Measurements from ENCODE around the gene ALOX5.

ALOX5 gene

DNA sequence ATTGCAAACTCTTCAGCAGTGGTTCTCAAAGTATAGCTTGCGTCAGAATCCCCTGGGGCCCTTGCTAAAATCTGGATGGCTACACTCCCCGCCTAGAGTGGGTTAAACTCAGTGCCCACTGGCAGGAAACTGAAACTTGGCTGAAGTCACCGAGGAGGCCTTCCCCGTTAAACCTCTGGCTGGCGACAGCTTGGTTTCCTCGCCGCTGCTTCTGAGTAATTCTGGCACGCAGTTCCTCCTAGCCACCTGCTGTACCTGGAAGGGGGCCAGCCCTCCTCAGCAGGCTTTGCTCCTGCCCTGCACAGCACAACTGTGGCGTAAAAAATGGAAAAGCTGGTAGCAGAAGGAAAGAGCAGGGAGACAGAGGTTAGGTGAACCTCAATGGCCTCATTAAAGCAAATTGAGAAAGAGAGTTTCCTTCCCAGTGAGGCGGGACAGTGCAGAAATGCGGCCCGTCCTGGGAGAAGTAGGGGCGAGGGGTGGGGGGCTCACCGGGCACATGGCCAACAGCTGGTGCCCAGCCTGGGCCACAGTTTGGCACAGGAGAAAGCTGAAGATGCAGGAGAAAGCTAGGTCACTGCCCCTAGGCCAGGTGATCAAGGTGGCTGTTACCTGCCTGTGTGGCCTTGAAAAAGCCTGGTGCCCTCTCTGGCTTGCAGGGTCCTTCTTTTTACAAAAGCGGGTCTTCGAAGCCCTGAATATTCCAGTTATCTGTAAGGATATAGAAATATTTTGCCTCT, 46.6 kb downstream of the ALOX5 start:
- no peak overlapping the region for H3K4me3 ChIP-seq (ENCODE audit: low read depth, low read length)
- peak; percentile 13 for DNase-seq (ENCODE audit: low read depth)

DNA sequence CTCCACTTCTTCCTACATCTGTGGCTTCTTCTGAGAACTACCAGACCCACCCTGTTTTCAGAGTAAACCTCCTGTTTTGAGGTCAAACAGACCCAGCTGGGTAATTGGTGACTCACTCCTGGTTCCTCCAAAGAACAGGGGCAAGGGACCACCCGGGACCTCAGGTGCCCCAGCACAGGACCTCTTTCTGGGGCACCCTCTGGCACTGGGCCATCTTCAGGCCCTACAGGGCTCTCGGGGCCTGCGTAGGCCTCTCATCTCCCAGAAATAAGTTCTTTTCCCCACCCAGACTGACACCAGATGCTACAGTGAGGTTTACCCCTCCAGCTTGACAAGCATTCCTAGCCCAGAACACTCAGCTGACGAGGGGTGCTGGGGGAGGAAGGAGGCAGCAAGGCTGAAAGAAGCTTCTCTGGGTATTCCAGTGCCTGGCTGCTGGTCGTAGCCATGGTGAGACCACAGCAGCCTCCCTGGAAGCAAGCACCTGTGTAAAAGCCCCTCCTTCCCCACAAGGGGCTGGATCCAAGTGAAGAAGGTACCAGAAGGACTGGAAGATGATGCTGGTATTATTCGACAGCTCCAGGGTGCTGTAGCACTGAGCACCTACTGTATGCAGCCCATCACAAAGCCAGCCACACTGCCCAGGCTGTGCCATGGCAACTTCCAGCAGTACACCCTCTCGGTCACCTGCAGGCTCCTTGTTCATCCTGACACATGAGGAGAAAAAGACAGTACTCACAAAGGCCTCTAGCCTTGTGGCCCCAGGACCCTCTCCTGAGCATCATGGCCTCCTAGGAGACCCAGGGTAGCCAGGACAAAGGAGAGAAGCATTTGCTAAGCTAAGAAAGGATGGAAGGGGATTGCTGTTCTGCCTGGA, 47.4 kb downstream of the ALOX5 start:
- no peak overlapping the region for H3K4me3 ChIP-seq (ENCODE audit: low read depth, low read length)
- DNase-seq (ENCODE audit: low read depth): no peak

DNA sequence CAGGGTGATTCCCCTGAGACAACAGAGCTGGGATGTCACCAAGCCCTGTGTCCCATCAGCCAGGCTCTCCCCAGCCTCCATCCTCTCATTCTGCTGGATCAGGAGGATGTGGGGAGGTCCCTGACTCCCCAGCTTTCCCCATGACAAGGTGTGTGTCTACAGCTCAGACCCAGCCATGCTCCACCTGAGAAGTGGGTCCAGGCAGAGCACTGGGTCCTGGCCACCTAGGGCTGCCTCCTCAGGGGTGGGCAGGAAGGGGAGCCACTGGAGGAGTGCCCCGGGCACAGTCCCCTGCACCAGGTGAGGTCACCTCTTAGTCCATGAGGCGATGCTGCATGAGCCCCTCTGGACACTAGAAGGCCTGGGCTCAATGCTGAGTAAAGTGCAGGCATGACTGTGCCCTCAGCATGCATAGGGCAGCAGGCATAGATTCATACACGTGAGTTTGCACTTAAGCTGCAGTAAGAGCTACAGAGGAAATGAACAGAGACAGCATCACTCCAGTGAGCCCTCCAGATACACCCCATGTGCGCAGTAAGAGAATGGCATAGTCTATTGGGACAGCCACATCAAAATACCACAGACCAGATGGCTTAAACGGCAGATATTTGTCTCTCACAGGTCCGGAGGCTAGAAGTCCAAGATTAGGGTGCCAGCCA, 48.3 kb downstream of the ALOX5 start:
- H3K4me3 ChIP-seq (ENCODE audit: low read depth, low read length): no peak overlapping the region
- DNase-seq (ENCODE audit: low read depth): no peak

DNA sequence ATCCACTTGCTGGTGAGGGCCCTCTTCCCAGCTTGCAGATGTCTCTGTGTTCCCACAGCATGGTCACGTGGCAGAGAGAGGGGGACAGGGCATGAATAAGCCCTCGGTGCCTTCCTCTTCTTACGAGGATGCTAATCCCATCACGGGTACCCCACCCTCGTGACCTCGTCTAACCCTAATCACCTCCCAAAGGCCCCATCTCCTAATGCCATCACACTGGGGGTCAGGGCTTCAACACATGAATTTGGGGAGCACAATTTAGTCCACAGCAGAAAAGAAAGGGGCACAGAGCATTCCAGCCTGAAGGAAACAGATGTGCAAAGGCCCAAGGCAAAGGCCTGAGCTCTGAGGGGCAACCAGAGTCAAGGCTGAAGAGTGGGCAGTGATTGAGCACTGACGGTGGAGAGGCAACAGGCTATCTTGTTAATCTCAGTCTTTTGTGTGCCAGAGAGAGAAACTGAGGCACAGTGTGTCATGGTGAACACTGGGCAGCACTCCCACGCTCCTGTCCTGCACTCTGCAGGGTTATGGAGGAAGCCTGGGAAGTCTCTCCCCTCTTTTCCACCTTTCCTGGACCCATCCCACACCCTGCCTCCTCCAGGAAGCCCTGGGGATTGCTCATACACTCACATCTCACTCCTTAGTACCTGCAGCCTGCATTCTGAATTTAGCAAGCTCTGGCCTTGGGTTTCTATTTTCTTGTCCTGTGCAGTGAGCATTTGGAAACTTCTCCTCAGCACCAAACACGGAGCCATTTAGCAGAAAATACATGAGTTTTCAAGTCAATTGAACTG, 49.0 kb downstream of the ALOX5 start:
- DNase-seq (ENCODE audit: low read depth): no peak

DNA sequence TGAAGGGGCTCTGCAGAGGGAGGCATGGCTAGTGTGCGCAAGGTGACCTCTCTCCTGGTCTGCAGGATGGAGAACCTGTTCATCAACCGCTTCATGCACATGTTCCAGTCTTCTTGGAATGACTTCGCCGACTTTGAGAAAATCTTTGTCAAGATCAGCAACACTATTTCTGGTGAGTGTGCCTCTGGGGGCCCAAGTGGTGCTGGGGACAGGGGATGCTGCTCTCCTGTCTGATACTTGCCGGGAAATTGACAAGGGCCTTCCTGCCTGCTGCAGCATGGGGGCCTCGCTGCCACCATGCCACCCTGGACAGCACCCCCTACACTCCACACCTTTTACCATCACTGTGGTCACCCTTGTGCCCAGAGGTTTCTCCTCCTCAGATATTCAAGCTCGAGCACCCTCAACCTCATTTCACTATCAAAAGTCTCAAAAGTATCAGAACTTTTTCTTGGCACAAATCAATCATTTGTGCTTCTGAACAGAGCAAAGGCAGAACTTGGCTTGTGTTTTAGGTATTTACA, 50.0 kb downstream of the ALOX5 start:
- no peak for DNase-seq (ENCODE audit: low read depth)
- no peak overlapping the region for H3K4me3 ChIP-seq (ENCODE audit: low read depth, low read length)

More for the DNA sequence above, 49.0 kb downstream of the ALOX5 start:
- no peak overlapping the region for H3K4me3 ChIP-seq (ENCODE audit: low read depth, low read length)

DNA sequence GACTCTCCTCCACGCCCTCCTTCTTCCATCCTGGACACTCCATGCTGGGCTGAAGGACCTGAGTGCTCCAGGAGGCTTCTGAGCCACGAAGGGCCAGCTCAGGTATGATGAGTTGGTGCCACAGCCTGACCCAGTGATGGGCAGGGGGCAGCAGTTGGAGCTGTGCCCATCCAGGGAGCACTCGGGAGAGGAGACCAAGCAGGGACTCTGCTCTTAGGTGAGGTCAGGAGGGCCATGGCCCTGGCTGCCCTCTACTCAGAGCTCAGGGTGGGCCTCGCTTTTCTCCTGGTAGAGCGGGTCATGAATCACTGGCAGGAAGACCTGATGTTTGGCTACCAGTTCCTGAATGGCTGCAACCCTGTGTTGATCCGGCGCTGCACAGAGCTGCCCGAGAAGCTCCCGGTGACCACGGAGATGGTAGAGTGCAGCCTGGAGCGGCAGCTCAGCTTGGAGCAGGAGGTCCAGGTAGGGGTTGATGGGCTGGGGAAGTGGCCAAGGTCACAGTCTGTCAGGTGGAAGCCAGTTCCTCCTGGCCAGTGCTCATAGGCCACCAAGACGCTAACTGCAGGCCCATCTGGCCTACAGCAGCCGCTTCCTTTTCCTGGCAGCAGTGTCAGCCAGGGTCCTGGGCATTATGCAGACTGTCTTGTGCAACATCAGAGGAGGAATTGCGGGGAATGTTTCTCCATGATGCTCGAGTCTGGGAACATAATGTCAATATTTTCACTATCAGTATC, 50.8 kb downstream of the ALOX5 start:
- no peak overlapping the region for H3K4me3 ChIP-seq (ENCODE audit: low read depth, low read length)
- no peak for DNase-seq (ENCODE audit: low read depth)

DNA sequence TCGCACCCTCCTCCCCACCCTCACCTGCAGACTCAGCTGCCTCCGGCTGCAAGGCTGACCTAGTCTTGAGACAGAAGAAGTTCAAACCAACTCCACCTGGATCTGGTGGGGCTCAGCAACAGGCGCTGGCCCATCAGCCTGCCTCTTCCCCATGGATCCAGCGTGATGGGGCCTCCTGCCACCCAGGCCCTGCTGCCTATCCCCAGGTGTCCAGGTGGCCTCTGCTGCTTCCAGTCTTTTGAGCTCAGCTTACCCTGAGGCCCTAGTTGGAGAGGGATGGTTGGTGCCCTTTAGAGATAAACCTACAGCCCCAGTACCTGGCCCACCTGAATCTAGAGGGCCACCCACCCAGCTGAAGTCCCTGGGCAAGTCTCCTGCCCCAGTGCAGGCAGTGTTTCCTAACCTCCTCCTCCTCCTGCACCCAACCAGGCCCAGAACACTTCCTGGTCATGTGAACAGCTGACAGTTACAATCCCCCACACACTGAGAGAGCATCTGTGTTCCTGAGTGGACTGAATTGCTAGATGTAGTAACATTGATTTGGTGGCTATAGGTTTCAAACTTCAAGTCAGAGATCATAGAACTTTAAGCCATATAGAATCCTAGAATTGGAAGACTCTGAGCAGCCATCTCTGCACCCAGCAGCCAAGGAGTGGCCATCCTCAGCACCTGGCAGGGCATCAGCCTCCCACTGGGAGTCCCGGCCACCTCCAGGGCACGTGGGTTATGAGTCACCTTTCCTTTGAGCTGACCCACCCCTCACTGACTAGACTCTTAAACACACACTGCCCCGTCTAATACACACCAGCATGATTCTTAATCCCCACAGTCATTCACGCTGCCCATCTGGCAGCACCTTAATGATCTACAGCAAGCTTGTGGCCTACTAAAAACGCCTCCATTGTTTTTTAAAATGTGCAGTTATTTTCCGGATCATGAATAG, 51.9 kb downstream of the ALOX5 start:
- H3K4me3 ChIP-seq (ENCODE audit: low read depth, low read length): no peak overlapping the region
- DNase-seq (ENCODE audit: low read depth): no peak

DNA sequence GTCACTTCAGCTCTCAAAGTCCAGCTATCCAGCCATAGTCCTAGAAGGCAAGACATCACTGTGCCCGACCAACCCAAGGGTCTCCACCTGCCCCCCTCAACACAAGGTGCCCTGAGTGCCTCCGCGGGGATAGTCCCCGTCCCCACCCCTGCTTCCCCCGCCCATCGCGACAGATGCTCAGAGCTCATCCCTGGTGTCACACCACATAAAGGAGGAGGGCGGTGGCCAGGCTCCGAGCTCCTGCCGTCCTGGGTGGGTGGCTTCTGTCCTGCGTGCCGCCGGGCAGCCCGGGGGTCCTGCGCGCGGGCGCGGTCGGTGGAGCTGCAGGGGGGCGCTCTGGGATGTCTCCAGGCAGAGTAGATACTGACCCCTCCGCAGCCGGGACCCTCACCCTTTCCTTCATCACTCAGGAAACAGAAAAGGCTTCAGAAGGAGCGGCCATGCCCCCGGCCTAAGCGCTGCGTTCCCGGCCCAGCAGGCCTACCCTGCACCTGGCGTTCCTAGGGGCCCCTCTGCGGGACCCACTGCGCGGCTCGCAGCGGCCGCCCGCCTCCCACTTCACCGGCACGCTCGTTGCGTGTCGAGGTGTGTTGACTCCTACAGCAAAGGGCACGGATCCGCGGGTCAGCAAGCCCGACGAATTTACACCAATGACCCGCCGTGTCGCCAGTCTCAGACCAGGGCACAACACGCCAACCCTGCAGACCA, 53.4 kb downstream of the ALOX5 start:
- H3K4me3 ChIP-seq (ENCODE audit: low read depth, low read length): no peak overlapping the region
- no peak for DNase-seq (ENCODE audit: low read depth)

DNA sequence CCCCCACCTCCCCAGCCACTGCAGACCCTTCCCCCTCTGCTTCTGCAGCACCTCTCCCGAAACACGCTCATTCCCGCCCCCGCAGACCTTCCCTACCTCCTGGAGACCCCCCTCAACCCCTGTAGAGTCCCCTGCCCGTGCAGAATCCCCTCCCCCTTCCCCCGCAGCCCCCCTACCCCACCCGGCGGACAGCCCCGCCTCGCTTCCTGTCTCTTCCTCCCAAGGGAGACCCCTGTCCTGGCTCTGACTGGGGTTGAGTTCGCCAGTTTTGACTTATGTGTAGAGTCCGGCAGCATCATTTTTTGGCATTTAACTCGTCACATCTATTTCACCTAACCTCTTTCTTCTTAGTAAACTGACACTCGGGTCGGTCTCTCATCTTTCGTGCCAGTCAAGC, 54.0 kb downstream of the ALOX5 start:
- no peak overlapping the region for H3K4me3 ChIP-seq (ENCODE audit: low read depth, low read length)
- DNase-seq (ENCODE audit: low read depth): no peak

DNA sequence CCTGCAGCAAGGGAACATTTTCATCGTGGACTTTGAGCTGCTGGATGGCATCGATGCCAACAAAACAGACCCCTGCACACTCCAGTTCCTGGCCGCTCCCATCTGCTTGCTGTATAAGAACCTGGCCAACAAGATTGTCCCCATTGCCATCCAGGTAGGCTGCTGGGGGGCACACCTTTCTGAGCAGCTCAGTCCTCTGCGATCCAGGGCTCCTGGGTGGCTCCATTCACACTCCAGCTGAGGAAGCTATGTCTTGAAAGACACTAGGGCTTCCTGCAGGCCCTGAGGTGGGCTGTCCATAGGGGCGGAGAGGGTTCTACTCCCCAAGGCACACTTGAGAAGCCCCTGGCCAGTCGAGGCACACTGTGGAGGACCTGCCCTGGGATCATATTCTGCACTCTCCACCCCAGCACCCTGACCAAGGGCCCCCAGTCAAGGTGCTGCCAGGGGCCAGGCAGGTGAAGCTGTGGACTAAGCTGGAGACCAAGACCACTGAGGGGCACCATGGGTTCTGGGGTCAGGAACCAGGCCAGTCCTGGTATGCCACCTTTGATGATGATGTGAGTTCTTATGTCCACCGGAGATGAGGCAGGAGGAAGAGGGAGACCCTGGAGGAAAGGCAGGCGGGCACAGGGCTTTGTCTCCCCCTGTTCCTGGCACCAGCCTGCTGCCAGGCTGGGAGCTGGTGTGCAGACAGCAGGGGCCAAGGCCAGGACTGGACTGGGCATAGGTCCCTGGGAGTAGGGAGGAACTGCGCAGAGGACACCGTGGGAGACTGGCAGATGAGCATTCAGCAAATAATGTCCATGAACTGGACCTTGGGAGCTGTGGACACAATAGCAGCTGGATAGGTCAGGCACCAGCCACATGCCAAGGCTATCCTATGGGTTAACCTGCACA, 54.8 kb downstream of the ALOX5 start:
- H3K4me3 ChIP-seq (ENCODE audit: low read depth, low read length): no peak overlapping the region
- no peak for DNase-seq (ENCODE audit: low read depth)

DNA sequence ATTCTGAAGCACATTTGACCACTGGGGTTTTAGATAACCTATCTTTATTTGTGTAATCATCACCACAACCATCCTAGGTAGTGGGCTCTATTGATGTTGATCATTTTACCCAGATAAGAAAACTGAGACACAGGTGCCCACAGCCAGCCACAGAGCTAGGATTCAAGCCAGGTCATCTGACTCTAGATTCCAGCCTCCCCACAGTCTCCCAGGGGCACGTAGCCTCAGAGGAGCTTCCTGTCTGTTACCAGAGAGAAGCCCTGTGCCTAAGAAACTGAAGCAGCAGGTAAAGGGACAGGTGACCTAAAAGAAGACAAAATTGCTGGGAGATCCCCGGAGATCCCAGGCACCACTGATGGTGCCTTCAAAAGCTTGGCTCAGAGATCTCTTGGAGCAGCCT, 55.8 kb downstream of the ALOX5 start:
- DNase-seq (ENCODE audit: low read depth): no peak
- no peak overlapping the region for H3K4me3 ChIP-seq (ENCODE audit: low read depth, low read length)

DNA sequence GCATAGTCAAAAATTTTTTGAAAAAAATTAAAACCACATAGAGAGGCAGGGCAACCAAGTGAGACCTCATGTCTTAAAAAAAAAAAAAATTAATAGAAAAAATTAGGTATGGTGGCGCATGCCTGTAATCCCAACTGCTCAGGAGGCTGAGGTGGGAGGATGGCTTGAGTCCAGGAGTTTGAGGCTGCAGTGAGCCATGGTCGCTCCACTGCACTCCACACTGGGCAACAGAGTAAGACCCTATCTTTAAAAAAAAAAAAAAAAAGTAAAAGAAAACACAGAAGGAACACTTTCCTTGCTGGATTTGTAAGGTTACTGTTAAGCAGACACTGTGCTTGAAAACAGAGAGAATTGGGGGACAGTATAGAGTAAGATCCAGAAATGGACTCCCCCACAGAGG, 58.1 kb downstream of the ALOX5 start:
- DNase-seq (ENCODE audit: low read depth): no peak
- H3K4me3 ChIP-seq (ENCODE audit: low read depth, low read length): no peak overlapping the region

DNA sequence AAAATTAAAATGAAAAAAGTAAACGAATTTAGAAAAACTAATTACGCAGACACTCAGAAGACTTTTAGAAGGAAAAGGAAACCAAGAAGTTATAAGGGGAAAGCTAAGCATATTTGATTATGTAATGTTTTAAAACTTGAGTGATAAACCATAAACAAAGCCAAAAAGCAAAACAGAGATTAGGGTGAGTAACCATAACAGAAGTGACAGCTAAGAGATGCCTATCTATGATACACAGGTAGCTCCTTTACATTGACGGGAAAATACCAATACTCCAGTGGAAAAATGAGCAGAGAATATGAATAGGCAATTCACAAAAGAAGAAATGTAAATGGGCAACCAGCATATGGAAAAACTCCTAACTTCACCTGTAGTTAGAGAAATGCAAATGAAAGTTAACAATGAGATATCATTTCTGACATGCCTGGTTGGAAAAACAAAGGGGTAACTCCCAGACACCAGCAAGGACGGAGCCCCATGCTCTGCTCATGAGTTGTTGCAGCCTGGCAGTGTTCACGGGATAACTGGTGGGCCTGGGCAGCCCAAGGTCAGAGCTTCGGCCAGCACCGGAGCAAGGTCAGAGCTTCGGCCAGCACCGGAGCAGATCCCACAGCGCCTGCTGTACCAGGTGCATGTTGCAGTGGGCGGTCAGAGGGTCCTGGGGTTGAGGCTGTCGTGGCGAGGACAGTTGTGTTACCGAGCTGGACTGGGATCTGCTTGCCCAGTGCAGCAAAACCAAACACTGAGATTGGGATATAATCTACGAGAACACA, 58.9 kb downstream of the ALOX5 start:
- no peak overlapping the region for H3K4me3 ChIP-seq (ENCODE audit: low read depth, low read length)
- DNase-seq (ENCODE audit: low read depth): no peak

DNA sequence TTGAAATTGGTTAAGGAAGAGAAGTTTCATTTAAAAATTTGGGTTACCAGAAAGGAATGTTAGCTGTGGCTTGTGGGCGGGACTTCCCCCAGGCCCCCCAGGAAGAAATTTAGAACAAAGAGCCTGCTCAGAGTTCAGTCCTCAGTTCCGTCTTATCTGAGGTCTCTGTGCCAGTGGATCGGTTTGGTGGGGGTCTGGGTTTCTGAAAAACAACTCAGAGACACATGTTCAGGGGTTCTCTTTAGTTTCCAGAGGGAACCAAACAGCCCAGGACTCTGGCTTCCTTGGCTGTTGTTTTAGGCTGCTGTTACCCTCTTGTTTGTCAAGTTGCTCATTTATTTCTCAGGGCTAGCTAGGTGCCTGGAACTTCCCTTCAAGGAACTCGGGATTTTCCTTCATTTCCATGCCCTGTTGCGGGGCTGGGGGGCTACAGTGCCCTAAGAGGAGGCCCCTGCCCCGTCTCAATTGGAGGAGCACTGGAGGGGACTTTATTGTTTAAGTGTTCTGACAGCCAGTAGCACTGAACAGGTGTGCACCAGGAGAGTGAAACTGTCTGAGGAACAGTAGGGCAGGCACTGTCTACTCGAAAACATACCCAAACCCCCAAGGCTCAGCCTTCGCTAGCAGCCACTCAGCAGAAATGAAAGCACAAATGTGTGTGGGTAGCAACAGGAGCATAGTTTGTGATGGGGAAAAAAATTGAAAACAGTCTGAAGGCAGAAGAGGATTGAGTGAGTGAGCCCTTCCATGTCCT, 59.9 kb downstream of the ALOX5 start:
- no peak for DNase-seq (ENCODE audit: low read depth)
- H3K4me3 ChIP-seq (ENCODE audit: low read depth, low read length): no peak overlapping the region

Data from skeletal muscle cell (primary cell).